Activated naive CD4-positive, alpha-beta T cell treated with Interleukin-2 at 50 U/mL for 16 hours (primary cell): ENCODE results near the gene RNASE7.
"Not testable (repeated sequence)": the region's sequence is repeated elsewhere in the genome, so short reads cannot be mapped to it uniquely, and the experiment has no call there.

Experiments
- DNase-seq: peaks from one replicate; pipeline ENCODE4 v3.0.0-alpha.2; 2020

RNASE7 gene

GRCh38 chr14:21023817-21024584 lies 18.2 kb upstream of the RNASE7 start:
- DNase-seq, result no peak

GRCh38 chr14:21024585-21025370 lies 17.4 kb upstream of the RNASE7 start, which contains the start of gene NDRG2:
Gene NDRG2 (minus strand): TSS chr14:21025061. CDS start chr14:21023315, 1,746 bp downstream.
- peak; percentile 72 for DNase-seq

DNA sequence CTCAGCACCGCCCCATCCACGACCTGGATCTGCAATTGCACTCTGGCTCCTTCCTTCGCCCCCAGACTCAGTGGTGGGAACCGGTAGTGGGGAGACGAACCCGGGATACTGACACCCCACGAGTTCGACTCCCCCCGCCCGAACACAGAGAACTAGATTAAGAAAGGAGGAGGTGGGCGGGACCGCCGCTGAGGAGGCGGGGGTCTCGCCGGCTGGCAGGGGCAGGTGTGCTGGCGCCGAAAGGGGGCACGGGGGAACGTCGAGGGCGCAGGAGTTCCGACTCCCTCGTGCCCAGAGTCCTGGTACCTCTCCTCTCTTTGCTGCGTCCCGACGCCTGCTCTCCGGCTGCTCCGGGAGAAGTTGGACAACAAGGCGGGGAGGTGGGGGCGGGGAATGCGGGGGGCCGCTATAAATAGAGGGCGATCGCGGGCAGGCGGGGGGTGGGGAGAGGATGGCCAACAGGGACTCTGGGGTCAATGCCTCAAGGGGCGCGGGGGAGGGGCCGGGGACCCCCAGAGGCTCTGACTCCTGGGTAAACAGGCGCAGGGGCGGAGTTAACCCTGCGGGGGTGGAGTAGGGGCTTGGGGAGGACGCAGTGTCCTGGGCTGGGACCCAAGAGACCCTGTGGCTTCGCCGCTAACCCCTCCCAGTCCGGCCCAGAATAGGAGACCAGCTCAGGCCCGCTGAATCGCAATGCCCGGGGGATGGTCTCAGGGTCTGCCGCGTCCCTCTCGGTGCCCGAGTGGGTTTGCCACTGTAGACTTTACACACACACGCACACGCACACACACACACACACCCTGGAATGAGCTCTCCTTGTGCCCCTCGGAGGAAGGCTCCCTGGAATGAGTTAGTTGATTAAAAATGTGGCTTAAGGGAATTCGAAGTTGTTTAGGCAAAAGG lies 16.5 kb upstream of the RNASE7 start:
- no peak for DNase-seq

GRCh38 chr14:21026274-21026987 lies 15.7 kb upstream of the RNASE7 start:
- DNase-seq, result no peak

DNA sequence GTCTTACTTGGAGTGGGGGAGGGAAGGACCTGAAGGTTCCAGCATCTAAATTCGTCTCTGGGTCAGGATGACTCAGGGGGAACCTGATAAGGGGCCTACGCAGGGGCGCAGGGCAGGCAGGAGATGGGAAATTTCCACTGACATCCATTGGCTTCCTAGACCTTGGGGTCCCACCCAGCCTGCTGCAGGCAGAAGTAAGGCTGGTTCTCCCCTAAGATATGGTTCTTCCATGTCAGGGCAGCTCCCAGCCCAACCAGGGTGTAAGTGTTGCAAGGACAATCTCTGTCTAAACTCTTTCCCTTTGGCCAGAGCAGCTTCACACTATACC lies 15.2 kb upstream of the RNASE7 start:
- no peak for DNase-seq

DNA sequence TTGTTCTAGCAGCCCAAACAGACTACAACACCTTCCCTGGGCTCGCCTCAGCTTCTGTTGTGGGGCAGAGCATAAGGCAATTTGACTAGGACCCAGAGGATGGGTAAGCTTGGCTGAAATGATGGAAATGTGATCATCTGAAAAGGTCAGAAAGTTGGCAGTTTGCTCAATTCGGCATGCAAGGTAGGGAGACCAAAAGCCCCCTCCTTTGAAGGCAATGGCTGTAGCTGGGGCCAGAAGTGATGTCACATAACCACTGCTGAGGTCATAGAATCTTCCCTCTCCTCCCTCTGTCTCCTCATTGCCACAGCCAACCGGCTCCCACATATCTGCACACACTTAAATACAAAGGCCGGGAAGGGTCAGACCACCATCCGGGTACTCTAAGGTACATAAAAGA lies 12.2 kb upstream of the RNASE7 start, which contains the start of gene TPPP2:
Gene TPPP2, plus strand, starts transcription at position 301 of the 400 bp plus-strand sequence. CDS start 365 bp downstream, outside the sequence.
- DNase-seq, result no peak

DNA sequence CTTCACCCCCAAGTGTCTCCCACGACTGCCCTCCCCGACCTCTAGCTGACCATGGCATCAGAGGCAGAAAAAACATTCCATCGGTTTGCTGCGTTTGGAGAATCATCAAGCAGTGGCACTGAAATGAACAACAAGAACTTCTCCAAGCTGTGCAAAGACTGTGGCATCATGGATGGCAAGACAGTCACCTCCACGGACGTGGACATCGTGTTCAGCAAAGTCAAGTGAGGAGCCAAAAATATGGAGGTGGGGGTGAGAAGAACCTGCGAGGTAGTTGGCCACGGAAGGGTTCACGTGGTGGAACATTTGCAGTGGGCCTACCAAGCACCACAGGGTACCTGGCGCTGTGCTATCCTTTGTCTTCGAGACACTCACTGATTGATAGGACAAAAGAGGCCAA lies 11.6 kb upstream of the RNASE7 start:
- DNase-seq, result no peak

- DNase-seq, result no peak
Observed at GRCh38 chr14:21032326-21033132, 9.6 kb upstream of the RNASE7 start.

- DNase-seq, result no peak
Observed at GRCh38 chr14:21033133-21033698, 8.9 kb upstream of the RNASE7 start.

DNA sequence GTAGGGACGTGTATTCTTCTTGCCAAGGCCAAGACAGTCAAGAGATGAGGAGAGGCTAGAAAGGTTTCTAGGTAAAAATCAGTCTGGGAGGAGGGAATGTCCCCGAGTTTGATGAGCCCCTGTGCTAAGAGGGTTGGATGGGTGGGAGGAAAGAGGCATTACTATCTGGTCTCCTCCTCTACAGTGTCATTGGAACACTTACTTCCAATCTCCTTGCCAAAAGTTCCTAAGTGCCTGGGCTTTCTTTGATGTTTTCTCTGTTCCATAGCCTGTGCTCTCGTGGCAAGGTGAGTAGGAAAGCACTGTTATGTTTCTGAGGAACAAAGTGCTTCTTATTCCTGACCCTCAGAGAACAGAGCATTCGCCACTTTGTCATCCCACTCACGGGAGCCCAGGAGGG lies 7.5 kb upstream of the RNASE7 start, which contains the start of gene RNASE13:
Gene RNASE13, minus strand, starts transcription at position 101 of the 400 bp plus-strand sequence. CDS start 519 bp downstream, outside the sequence.
- DNase-seq, result no peak

GRCh38 chr14:21036751-21037150 lies 5.4 kb upstream of the RNASE7 start:
- no peak for DNase-seq

DNA sequence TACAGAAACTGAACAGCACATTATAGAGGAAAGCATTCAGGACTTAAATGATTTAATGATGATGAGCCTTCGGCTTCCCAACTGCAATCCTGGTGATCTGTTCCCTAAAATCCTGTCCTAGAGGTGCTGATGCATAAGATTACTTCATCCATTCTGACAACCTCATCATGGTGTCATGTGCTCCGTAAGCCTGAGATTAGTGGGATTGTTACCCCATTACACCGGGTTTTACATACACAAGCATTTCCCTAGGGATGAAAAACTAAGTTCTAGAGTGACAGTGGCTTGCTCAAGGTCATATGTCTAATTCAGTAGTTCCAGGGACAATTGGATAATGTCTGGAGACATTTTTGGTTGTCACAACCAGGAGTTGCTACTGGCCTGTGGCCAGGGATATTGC lies 5.0 kb upstream of the RNASE7 start:
- no peak for DNase-seq

DNA sequence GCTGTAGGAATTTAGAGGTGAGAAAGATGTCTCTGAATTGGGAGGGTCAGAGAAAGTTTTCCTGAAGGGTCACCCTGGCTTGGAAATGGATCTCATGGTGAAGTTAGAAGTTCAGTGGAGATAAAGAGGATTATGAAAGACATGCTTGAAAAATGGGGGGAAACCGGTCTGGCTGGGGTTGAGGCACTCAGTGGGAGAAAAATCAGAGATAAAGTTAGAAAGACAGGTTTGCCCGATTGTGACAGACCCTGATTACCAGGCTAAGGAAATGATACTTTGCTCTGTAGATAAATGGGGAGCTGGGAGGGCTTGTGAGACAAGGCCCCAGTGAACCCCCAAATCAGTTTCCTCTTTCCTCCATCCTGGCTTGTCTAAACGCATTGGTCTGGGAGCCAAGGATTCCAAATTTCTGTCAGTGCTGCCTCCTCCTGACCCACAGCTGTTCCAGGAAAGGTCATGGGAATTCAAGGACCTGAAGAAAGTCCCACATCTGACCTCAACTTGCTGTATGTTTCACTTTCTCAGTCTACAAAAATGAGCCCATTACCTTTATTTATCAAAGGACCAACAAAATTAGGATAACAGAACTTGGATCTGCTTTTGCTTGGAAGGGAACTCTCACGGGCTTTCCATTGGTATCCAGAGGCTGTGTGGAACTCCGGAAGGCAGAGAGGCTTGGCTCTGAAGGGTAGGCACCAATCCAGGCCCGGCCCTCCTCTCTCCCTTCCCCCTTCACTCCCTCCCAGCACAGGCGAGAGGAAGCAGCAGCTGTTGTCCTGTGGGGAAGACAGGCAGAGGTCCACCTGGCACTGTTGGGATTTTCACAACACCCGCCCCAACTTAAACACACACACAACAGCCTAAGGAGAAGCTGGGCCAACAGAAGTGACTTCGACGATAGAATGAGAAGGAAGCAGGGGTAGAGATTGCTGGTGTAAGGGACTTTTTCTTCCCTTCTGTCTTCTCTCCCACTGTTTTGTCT lies 3.4 kb upstream of the RNASE7 start:
- no peak for DNase-seq

- DNase-seq, result no peak
Observed at GRCh38 chr14:21039585-21040369, 2.4 kb upstream of the RNASE7 start.

GRCh38 chr14:21040370-21040925 lies 1.7 kb upstream of the RNASE7 start:
- no peak for DNase-seq

GRCh38 chr14:21040941-21041340 lies 1.2 kb upstream of the RNASE7 start:
- DNase-seq, result not testable (repeated sequence)

DNA sequence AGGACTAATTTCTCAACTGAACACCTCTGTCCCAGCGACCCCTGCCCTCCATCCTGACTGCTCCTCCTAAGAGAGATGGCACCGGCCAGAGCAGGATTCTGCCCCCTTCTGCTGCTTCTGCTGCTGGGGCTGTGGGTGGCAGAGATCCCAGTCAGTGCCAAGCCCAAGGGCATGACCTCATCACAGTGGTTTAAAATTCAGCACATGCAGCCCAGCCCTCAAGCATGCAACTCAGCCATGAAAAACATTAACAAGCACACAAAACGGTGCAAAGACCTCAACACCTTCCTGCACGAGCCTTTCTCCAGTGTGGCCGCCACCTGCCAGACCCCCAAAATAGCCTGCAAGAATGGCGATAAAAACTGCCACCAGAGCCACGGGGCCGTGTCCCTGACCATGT lies 756 bp downstream of the RNASE7 start:
- DNase-seq, result no peak

- DNase-seq, result no peak
Observed at GRCh38 chr14:21043387-21043973, 1.3 kb downstream of the RNASE7 start.
